HEK293 (cell line): ENCODE results near the gene CA9.

Experiments used
- REST ChIP-seq: fragments of 450-650 bp; formaldehyde crosslinking; IDR thresholded peaks from 2 replicates; pipeline ENCODE4 v1.5.1; 2016; ENCODE audit warnings: missing biosample characterization, missing genetic modification characterization
- SP7 ChIP-seq: fragments of 450-650 bp; formaldehyde crosslinking; IDR thresholded peaks from 2 replicates; pipeline ENCODE4 v1.5.1; 2016; ENCODE audit warnings: missing biosample characterization, missing genetic modification characterization
- ZBTB8A ChIP-seq: fragments of 450-650 bp; formaldehyde crosslinking; IDR thresholded peaks from 2 replicates; pipeline ENCODE4 v1.5.1; 2016; ENCODE audit warnings: missing biosample characterization, missing genetic modification characterization
- ZNF837 ChIP-seq: fragments of 450-650 bp; formaldehyde crosslinking; IDR thresholded peaks from 2 replicates; pipeline ENCODE4 v1.5.1; 2016; ENCODE audit warnings: missing biosample characterization, missing genetic modification characterization
- TF ChIP-seq, protein P1 (sequence below): fragments of 450-650 bp; formaldehyde crosslinking; IDR thresholded peaks from 2 replicates; pipeline ENCODE4 v1.5.1; 2016; ENCODE audit warnings: missing biosample characterization, missing genetic modification characterization

DNA sequence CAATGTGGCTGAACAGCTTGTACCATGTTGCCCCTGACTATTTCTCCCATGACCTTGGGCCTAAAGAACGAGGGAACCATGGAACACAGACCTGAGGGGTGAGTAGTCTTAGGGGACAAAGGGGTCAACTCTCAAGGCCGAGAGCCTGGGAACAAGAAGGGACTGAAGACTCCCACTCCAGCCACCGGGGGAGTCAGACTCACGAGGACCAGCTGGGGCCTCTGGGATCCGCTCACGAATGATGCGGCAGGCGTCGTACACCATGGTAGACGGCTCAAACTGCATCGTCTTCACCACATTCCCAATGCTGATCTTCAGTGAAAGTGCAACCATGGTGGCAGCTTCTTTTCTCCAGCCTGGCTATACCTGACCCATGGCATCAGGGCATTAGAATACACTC lies 51.6 kb downstream of the CA9 start:
- TF ChIP-seq ZNF837 (tag by site-specific recombination) (no peak), ZBTB8A (tag by site-specific recombination) (no peak), SP7 (tag by site-specific recombination) (no peak), REST (no peak)
- TF ChIP-seq, protein P1, sequence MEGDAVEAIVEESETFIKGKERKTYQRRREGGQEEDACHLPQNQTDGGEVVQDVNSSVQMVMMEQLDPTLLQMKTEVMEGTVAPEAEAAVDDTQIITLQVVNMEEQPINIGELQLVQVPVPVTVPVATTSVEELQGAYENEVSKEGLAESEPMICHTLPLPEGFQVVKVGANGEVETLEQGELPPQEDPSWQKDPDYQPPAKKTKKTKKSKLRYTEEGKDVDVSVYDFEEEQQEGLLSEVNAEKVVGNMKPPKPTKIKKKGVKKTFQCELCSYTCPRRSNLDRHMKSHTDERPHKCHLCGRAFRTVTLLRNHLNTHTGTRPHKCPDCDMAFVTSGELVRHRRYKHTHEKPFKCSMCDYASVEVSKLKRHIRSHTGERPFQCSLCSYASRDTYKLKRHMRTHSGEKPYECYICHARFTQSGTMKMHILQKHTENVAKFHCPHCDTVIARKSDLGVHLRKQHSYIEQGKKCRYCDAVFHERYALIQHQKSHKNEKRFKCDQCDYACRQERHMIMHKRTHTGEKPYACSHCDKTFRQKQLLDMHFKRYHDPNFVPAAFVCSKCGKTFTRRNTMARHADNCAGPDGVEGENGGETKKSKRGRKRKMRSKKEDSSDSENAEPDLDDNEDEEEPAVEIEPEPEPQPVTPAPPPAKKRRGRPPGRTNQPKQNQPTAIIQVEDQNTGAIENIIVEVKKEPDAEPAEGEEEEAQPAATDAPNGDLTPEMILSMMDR (tag by site-specific recombination): no peak
